Activated naive CD4-positive, alpha-beta T cell treated with anti-CD3 and anti-CD28 coated beads for 36 hours (primary cell): Measurements from ENCODE around the gene ABI3BP. TPM values are rescaled to one million over a fixed set of nuclear protein-coding genes. Genes with fewer than 3 reads are reported as not detected.
"Not testable (repeated sequence)": the region's sequence is repeated elsewhere in the genome, so short reads cannot be mapped to it uniquely, and the experiment has no call there.

Source experiments
- CTCF ChIA-PET: fragments of 350-600 bp; sonication (Branson Sonifier 250); formaldehyde crosslinking; loops from one replicate; lab custom pipeline; 2021; ENCODE audit warnings: antibody characterized with exemption; lab: Charles Lee
- DNase-seq: peaks from one replicate; pipeline ENCODE4 v3.0.0-alpha.2; 2020
- H3K27ac Mint-ChIP-seq: one replicate; pipeline ENCODE4 v1.8.0; 2021; ENCODE audit warnings: mild to moderate bottlenecking, mixed read lengths
- H3K27me3 Mint-ChIP-seq: one replicate; pipeline ENCODE4 v1.8.0; 2021; ENCODE audit warnings: low read depth, mixed read lengths
- H3K36me3 Mint-ChIP-seq: one replicate; pipeline ENCODE4 v1.8.0; 2021; ENCODE audit warnings: low read depth, mixed read lengths
- H3K4me1 Mint-ChIP-seq: one replicate; pipeline ENCODE4 v1.8.0; 2021; ENCODE audit warnings: low read depth, mixed read lengths
- H3K4me3 Mint-ChIP-seq: one replicate; pipeline ENCODE4 v1.8.0; 2021; ENCODE audit warnings: mild to moderate bottlenecking, moderate library complexity, mixed read lengths
- H3K9me3 Mint-ChIP-seq: one replicate; pipeline ENCODE4 v1.8.0; 2021; ENCODE audit warnings: mixed read lengths
- intact Hi-C: fragments of 100-400 bp; cut with micrococcal nuclease; formaldehyde crosslinking; loops from one replicate; pipeline ENCODE4 v1.15.1; 2023
- total RNA-seq, 2 experiments: library from RNA; stranded (reverse); gene quantifications; one replicate each; pipeline ENCODE4 v1.2.3, GENCODE V29; 2021

The ABI3BP gene
- total RNA-seq, 2 experiments from 2014 or later = not detected

GRCh38 chr3:100956276-100956675 lies 36.9 kb downstream of the ABI3BP start:
- Mint-ChIP-seq H3K36me3 (no peaks in the 10 kb centered on the region), H3K27me3 (peaks cover 2% of the 10 kb centered on the region), H3K4me3 (no peak overlapping the region), H3K9me3 (peaks cover 9% of the 10 kb centered on the region), H3K27ac (no peak overlapping the region), H3K4me1 (no peaks in the 10 kb centered on the region)
- DNase-seq = no peak
- CTCF ChIA-PET = no interaction called here
- intact Hi-C loops = no loop called here

GRCh38 chr3:100954990-100955389 lies 38.2 kb downstream of the ABI3BP start:
- H3K4me1 Mint-ChIP-seq = no peaks in the 10 kb centered on the region
- peaks cover 4% of the 10 kb centered on the region for H3K9me3 Mint-ChIP-seq
- H3K27me3 Mint-ChIP-seq = peaks cover 2% of the 10 kb centered on the region
- CTCF ChIA-PET = interaction anchor here (0.7 kb wide), 1 partner anchor 214 kb away, joined by 3 read pairs; no protein-coding TSS in a partner anchor
- no peaks in the 10 kb centered on the region for H3K36me3 Mint-ChIP-seq
- H3K4me3 Mint-ChIP-seq = no peak overlapping the region
- intact Hi-C loops = no loop called here
- DNase-seq = no peak
- H3K27ac Mint-ChIP-seq = no peak overlapping the region

GRCh38 chr3:100954199-100954935 lies 38.9 kb downstream of the ABI3BP start:
- peaks cover 2% of the 10 kb centered on the region for H3K27me3 Mint-ChIP-seq
- no peak overlapping the region for H3K4me3 Mint-ChIP-seq
- intact Hi-C loops = no loop called here
- no peak for DNase-seq
- H3K4me1 Mint-ChIP-seq = no peaks in the 10 kb centered on the region
- peaks cover 3% of the 10 kb centered on the region for H3K9me3 Mint-ChIP-seq
- no peak overlapping the region for H3K27ac Mint-ChIP-seq
- no peaks in the 10 kb centered on the region for H3K36me3 Mint-ChIP-seq
- CTCF ChIA-PET = interaction anchor here (0.7 kb wide), 1 partner anchor 214 kb away, joined by 3 read pairs; no protein-coding TSS in a partner anchor

- intact Hi-C loops = no loop called here
- Mint-ChIP-seq H3K27ac (no peak overlapping the region), H3K4me3 (no peak overlapping the region)
Observed at GRCh38 chr3:100953103-100953502, 40.1 kb downstream of the ABI3BP start.

GRCh38 chr3:100947119-100947518 lies 46.1 kb downstream of the ABI3BP start:
- CTCF ChIA-PET = no interaction called here
- intact Hi-C loops = no loop called here
- Mint-ChIP-seq H3K36me3 (no peaks in the 10 kb centered on the region), H3K27ac (no peak overlapping the region), H3K4me1 (no peaks in the 10 kb centered on the region), H3K4me3 (no peak overlapping the region), H3K27me3 (peaks cover 3% of the 10 kb centered on the region), H3K9me3 (no peaks in the 10 kb centered on the region)
- DNase-seq = no peak

More at GRCh38 chr3:100953103-100953502, 40.1 kb downstream of the ABI3BP start:
- Mint-ChIP-seq H3K27me3 (peaks cover 2% of the 10 kb centered on the region), H3K9me3 (no peaks in the 10 kb centered on the region), H3K4me1 (no peaks in the 10 kb centered on the region), H3K36me3 (no peaks in the 10 kb centered on the region)
- no peak for DNase-seq
- CTCF ChIA-PET = no interaction called here

- intact Hi-C loops, H3K4me1 Mint-ChIP-seq, H3K27ac Mint-ChIP-seq, H3K36me3 Mint-ChIP-seq, H3K4me3 Mint-ChIP-seq, H3K9me3 Mint-ChIP-seq, CTCF ChIA-PET, DNase-seq, H3K27me3 Mint-ChIP-seq: not testable (repeated sequence)
Observed at GRCh38 chr3:100946096-100946495, 47.1 kb downstream of the ABI3BP start.

GRCh38 chr3:100941451-100941850 lies 51.8 kb downstream of the ABI3BP start:
- Mint-ChIP-seq H3K36me3 (no peaks in the 10 kb centered on the region), H3K27me3 (peaks cover 11% of the 10 kb centered on the region), H3K9me3 (no peaks in the 10 kb centered on the region), H3K27ac (no peak overlapping the region), H3K4me1 (no peaks in the 10 kb centered on the region), H3K4me3 (no peak overlapping the region)
- no peak for DNase-seq
- intact Hi-C loops = no loop called here
- CTCF ChIA-PET = no interaction called here

- peaks cover 13% of the 10 kb centered on the region for H3K27me3 Mint-ChIP-seq
- no peak for DNase-seq
- no peak overlapping the region for H3K4me3 Mint-ChIP-seq
- H3K27ac Mint-ChIP-seq = no peak overlapping the region
- intact Hi-C loops = no loop called here
- CTCF ChIA-PET = no interaction called here
- H3K9me3 Mint-ChIP-seq = no peaks in the 10 kb centered on the region
- H3K36me3 Mint-ChIP-seq = no peaks in the 10 kb centered on the region
- H3K4me1 Mint-ChIP-seq = no peaks in the 10 kb centered on the region
Observed at GRCh38 chr3:100941041-100941440, 52.2 kb downstream of the ABI3BP start.

- Mint-ChIP-seq H3K4me3 (no peak overlapping the region), H3K27ac (no peak overlapping the region), H3K9me3 (no peaks in the 10 kb centered on the region), H3K36me3 (no peaks in the 10 kb centered on the region), H3K27me3 (peaks cover 8% of the 10 kb centered on the region), H3K4me1 (no peaks in the 10 kb centered on the region)
- CTCF ChIA-PET = no interaction called here
- intact Hi-C loops = no loop called here
- DNase-seq = no peak
Observed at GRCh38 chr3:100936931-100937330, 56.3 kb downstream of the ABI3BP start.

- H3K27ac Mint-ChIP-seq = no peak overlapping the region
- H3K36me3 Mint-ChIP-seq = no peaks in the 10 kb centered on the region
- no peak overlapping the region for H3K4me3 Mint-ChIP-seq
- CTCF ChIA-PET = no interaction called here
- H3K27me3 Mint-ChIP-seq = peaks cover 13% of the 10 kb centered on the region
- no peaks in the 10 kb centered on the region for H3K4me1 Mint-ChIP-seq
- no peak for DNase-seq
- intact Hi-C loops = no loop called here
- no peaks in the 10 kb centered on the region for H3K9me3 Mint-ChIP-seq
Observed at GRCh38 chr3:100932491-100932890, 60.7 kb downstream of the ABI3BP start.

- intact Hi-C loops = no loop called here
- Mint-ChIP-seq H3K9me3 (no peaks in the 10 kb centered on the region), H3K4me1 (no peaks in the 10 kb centered on the region), H3K36me3 (no peaks in the 10 kb centered on the region), H3K4me3 (no peak overlapping the region), H3K27ac (no peak overlapping the region), H3K27me3 (peaks cover 8% of the 10 kb centered on the region)
- DNase-seq = no peak
- CTCF ChIA-PET = no interaction called here
Observed at GRCh38 chr3:100928638-100929428, 64.4 kb downstream of the ABI3BP start.

- no peak overlapping the region for H3K4me3 Mint-ChIP-seq
- intact Hi-C loops = no loop called here
- no peaks in the 10 kb centered on the region for H3K9me3 Mint-ChIP-seq
- H3K36me3 Mint-ChIP-seq = no peaks in the 10 kb centered on the region
- peaks cover 9% of the 10 kb centered on the region for H3K27me3 Mint-ChIP-seq
- CTCF ChIA-PET = no interaction called here
- H3K4me1 Mint-ChIP-seq = no peaks in the 10 kb centered on the region
- DNase-seq = no peak
- no peak overlapping the region for H3K27ac Mint-ChIP-seq
Observed at GRCh38 chr3:100927775-100928174, 65.4 kb downstream of the ABI3BP start.
